ENCODE data around the gene EDARADD.

Gene EDARADD

GRCh38 chr1:236520445-236521005, 126.4 kb downstream of the EDARADD start:
- DNase-seq: no peak

GRCh38 chr1:236522937-236523703, 129.0 kb downstream of the EDARADD start:
- no peak for DNase-seq

- peak; percentile 31 to 47 for DNase-seq
Observed at GRCh38 chr1:236523704-236524141, 129.6 kb downstream of the EDARADD start, which contains the start of gene LGALS8. TSS of gene LGALS8 (plus strand) at chr1:236523982. CDS start at chr1:236526071, 2,089 bp downstream.

- peak; percentile 49 to 58 for DNase-seq
Observed at GRCh38 chr1:236524142-236524894, 130.2 kb downstream of the EDARADD start.

- no peak for DNase-seq
Observed at GRCh38 chr1:236524895-236525184, 130.8 kb downstream of the EDARADD start.

GRCh38 chr1:236526079-236526478, 132.0 kb downstream of the EDARADD start:
- DNase-seq: no peak

GRCh38 chr1:236530286-236530685, 136.2 kb downstream of the EDARADD start:
- no peak for DNase-seq

- no peak for DNase-seq
Observed at GRCh38 chr1:236530959-236531358, 136.9 kb downstream of the EDARADD start.

- DNase-seq: no peak
Observed at GRCh38 chr1:236532850-236533249, 138.8 kb downstream of the EDARADD start.

GRCh38 chr1:236534151-236534651, 140.1 kb downstream of the EDARADD start:
- DNase-seq: no peak

All from NCI-H1930 (cell line).